Neuronal stem cell (in vitro differentiated cells): ENCODE measurements around the gene SLC25A43.

ENCODE experiments used
- DNase-seq: peaks from one replicate; pipeline ENCODE4 v3.0.0-alpha.2; 2013; ENCODE audit warnings: low spot score
- H2AFZ ChIP-seq: one replicate; pipeline ENCODE4 v1.6.1; 2013; ENCODE audit warnings: mild to moderate bottlenecking, low read length, inconsistent platforms
- H2AK5ac ChIP-seq: 2 replicates; pipeline ENCODE4 v1.6.1; 2013; ENCODE audit warnings: low read depth, mild to moderate bottlenecking, inconsistent platforms, low read length, moderate library complexity, mixed read lengths
- H2BK120ac ChIP-seq: 2 replicates; pipeline ENCODE4 v1.6.1; 2013; ENCODE audit warnings: low read depth, mild to moderate bottlenecking, inconsistent platforms, low read length, moderate library complexity, mixed read lengths
- H2BK12ac ChIP-seq: one replicate; pipeline ENCODE4 v1.6.1; 2013; ENCODE audit warnings: low read length, inconsistent platforms
- H2BK15ac ChIP-seq: 2 replicates; pipeline ENCODE4 v1.6.1; 2013; ENCODE audit warnings: mild to moderate bottlenecking, low read length, inconsistent platforms, mixed read lengths
- H2BK5ac ChIP-seq: one replicate; pipeline ENCODE4 v1.6.1; 2013; ENCODE audit warnings: inconsistent platforms, mild to moderate bottlenecking, low read length, moderate library complexity
- H3K14ac ChIP-seq: one replicate; pipeline ENCODE4 v1.6.1; 2013; ENCODE audit warnings: low read length, inconsistent platforms
- H3K18ac ChIP-seq: 2 replicates; pipeline ENCODE4 v1.6.1; 2013; ENCODE audit warnings: low read length, inconsistent platforms
- H3K23ac ChIP-seq: 2 replicates; pipeline ENCODE4 v1.6.1; 2013; ENCODE audit warnings: low read depth, mild to moderate bottlenecking, mixed read lengths, low read length, inconsistent platforms; ENCODE audit not compliant: poor library complexity
- H3K27ac ChIP-seq: replicated peaks from 3 replicates; pipeline ENCODE4 v1.5.1; 2013; ENCODE audit warnings: low read length, inconsistent platforms
- H3K27me3 ChIP-seq, 3 experiments: 2 replicates each; pipeline ENCODE4 v1.6.1; 2013; ENCODE audit warnings: low read length in 3 of 3, mild to moderate bottlenecking in 2 of 3, inconsistent platforms in 1 of 3, low read depth in 1 of 3, mixed read lengths in 1 of 3, moderate library complexity in 1 of 3; ENCODE audit not compliant: control insufficient read depth in 3 of 3, insufficient read depth in 3 of 3
- H3K36me3 ChIP-seq, 2 donors: replicated peaks in 1 of 2; 2 replicates each; pipeline ENCODE4 v1.6.1; 2013; ENCODE audit warnings: low read length in 2 of 2; ENCODE audit not compliant: control insufficient read depth in 2 of 2, insufficient read depth in 2 of 2
- H3K4ac ChIP-seq: 2 replicates; pipeline ENCODE4 v1.6.1; 2013; ENCODE audit warnings: inconsistent platforms, mild to moderate bottlenecking, low read length, moderate library complexity
- H3K4me1 ChIP-seq, 2 donors: 1 replicate in 1 of 2; 2 replicates in 1 of 2; pipeline ENCODE4 v1.6.1; 2013; ENCODE audit warnings: low read length in 2 of 2, low read depth in 1 of 2; ENCODE audit not compliant: control insufficient read depth in 2 of 2, insufficient read depth in 1 of 2
- H3K4me2 ChIP-seq: one replicate; pipeline ENCODE4 v1.6.1; 2013; ENCODE audit warnings: mild to moderate bottlenecking, low read length, inconsistent platforms; ENCODE audit not compliant: insufficient read depth, poor library complexity, severe bottlenecking
- H3K4me3 ChIP-seq, 2 donors: 2 replicates each; pipeline ENCODE4 v1.5.1; 2013; ENCODE audit warnings: low read length in 2 of 2, mild to moderate bottlenecking in 2 of 2, inconsistent platforms in 1 of 2, moderate library complexity in 1 of 2
- H3K79me1 ChIP-seq: one replicate; pipeline ENCODE4 v1.6.1; 2013; ENCODE audit warnings: low read depth, mild to moderate bottlenecking, inconsistent platforms, low read length, moderate library complexity
- H3K9ac ChIP-seq: one replicate; pipeline ENCODE4 v1.6.1; 2013; ENCODE audit warnings: mild to moderate bottlenecking, low read depth, low read length, inconsistent platforms; ENCODE audit not compliant: poor library complexity
- H3K9me3 ChIP-seq, 2 donors: replicated peaks in 1 of 2; 2 replicates each; pipeline versions ENCODE3 to v1.6.1; 2013; ENCODE audit warnings: low read length in 2 of 2, mild to moderate bottlenecking in 2 of 2, inconsistent platforms in 1 of 2, low read depth in 1 of 2, mixed read lengths in 1 of 2, moderate library complexity in 1 of 2; ENCODE audit not compliant: control insufficient read depth in 2 of 2, insufficient read depth in 1 of 2
- H4K8ac ChIP-seq: one replicate; pipeline ENCODE4 v1.6.1; 2013; ENCODE audit warnings: low read depth, mild to moderate bottlenecking, inconsistent platforms, low read length, moderate library complexity
- H4K91ac ChIP-seq: one replicate; pipeline ENCODE4 v1.6.1; 2013; ENCODE audit warnings: low read length, low read depth, mild to moderate bottlenecking, inconsistent platforms; ENCODE audit not compliant: poor library complexity
- WGBS, 2 donors: extraction: QIAGEN DNeasy Blood & Tissue Kit; methylation state at CpG; one replicate each; pipeline ENCODE4 v1.1.7; 2013; ENCODE audit warnings: missing lambda C conversion rate in 2 of 2, mixed read lengths in 1 of 2; ENCODE audit not compliant: insufficient read length in 2 of 2, insufficient replicate concordance in 1 of 2; ENCODE audit errors: extremely low coverage in 2 of 2; 5-methylcytosine and 5-hydroxymethylcytosine counted together

SLC25A43 gene

GRCh38 chrX:119474615-119475388, 75.7 kb downstream of the SLC25A43 start:
- no peak overlapping the region for H3K4me3 ChIP-seq
- H3K36me3 ChIP-seq = peaks cover 9 to 16% of the 10 kb centered on the region in 2 donors
- H3K23ac ChIP-seq = no peak overlapping the region
- no peak overlapping the region for H3K18ac ChIP-seq
- no peak overlapping the region for H3K9ac ChIP-seq
- H2AFZ ChIP-seq = no peak overlapping the region
- no peak overlapping the region for H4K91ac ChIP-seq
- no peaks in the 10 kb centered on the region for H3K27me3 ChIP-seq
- WGBS, 2 donors = no CpG with 5 or more reads among the region's 23 CpGs
- no peak overlapping the region for H3K14ac ChIP-seq
- H3K4me2 ChIP-seq = no peak overlapping the region
- no peaks in the 10 kb centered on the region for H3K79me1 ChIP-seq
- H2BK5ac ChIP-seq = no peak overlapping the region
- DNase-seq = no peak
- H3K9me3 ChIP-seq = no peaks in the 10 kb centered on the region
- no peak overlapping the region for H3K4ac ChIP-seq
- no peak overlapping the region for H2BK12ac ChIP-seq
- no peak overlapping the region for H2AK5ac ChIP-seq
- no peak overlapping the region for H2BK15ac ChIP-seq
- no peak overlapping the region for H4K8ac ChIP-seq
- H3K27ac ChIP-seq = no peak overlapping the region
- H3K4me1 ChIP-seq = no peaks in the 10 kb centered on the region
- H2BK120ac ChIP-seq = no peak overlapping the region

DNA sequence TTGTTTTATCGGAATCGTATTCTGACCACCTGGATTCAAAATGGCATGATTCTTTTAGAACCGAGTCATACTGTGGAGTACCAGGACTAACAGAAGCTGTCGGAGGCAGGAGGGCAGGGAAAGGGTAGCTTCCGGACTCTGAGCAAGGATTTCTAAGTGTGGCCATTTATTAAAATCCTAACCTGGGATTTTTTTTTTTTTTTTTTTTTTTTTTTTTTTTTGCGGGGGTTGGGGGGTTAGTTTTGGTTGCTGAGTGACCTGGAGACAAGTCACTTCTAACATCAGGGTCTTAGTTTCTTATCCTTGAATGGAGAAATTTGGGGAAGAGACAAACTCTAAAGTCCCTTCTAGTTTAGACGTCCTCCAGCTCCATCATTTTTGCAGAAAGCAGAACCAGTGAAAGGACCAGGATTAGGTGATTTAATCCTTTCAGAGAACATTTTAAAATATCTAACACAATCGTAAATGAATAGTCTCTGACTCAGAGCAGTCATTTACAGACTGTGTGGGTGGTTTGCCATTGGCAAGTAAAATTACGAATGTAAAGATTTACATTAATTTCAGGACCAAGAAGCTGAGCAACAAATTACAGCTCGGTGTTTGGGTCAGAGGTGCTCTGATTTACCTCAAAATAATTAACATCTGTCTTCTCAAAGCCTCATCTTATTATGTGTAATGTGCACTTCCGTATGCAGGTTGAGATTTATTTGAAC, 76.4 kb downstream of the SLC25A43 start:
- Histone ChIP-seq H3K4ac (no peak overlapping the region), H2BK120ac (no peak overlapping the region), H4K91ac (no peak overlapping the region), H3K27ac (no peak overlapping the region), H3K9me3 (no peaks in the 10 kb centered on the region), H3K27me3 (no peaks in the 10 kb centered on the region), H3K4me1 (no peaks in the 10 kb centered on the region), H2BK5ac (no peak overlapping the region), H2AFZ (no peak overlapping the region), H3K4me3 (no peak overlapping the region), H2BK12ac (no peak overlapping the region), H3K36me3 (peaks cover 5 to 9% of the 10 kb centered on the region in 2 donors), H3K4me2 (no peak overlapping the region), H2AK5ac (no peak overlapping the region), H3K14ac (no peak overlapping the region), H3K18ac (no peak overlapping the region), H2BK15ac (no peak overlapping the region), H4K8ac (no peak overlapping the region), H3K23ac (no peak overlapping the region), H3K9ac (no peak overlapping the region), H3K79me1 (no peaks in the 10 kb centered on the region)
- no peak for DNase-seq
- WGBS, 2 donors = no CpG with 5 or more reads among the region's 11 CpGs

- H3K27ac ChIP-seq = no peak overlapping the region
- no peak overlapping the region for H2AK5ac ChIP-seq
- H3K4ac ChIP-seq = no peak overlapping the region
- H3K27me3 ChIP-seq = peaks cover 0 to under 1% (median 0%) of the 10 kb centered on the region in 3 experiments
- no peak overlapping the region for H2BK5ac ChIP-seq
- no peak overlapping the region for H2BK15ac ChIP-seq
- no peak overlapping the region for H2BK12ac ChIP-seq
- H3K79me1 ChIP-seq = no peaks in the 10 kb centered on the region
- no peak overlapping the region for H2AFZ ChIP-seq
- no peak overlapping the region for H3K9ac ChIP-seq
- no peak overlapping the region for H3K4me2 ChIP-seq
- H3K9me3 ChIP-seq = no peaks in the 10 kb centered on the region
- no peaks in the 10 kb centered on the region for H3K4me1 ChIP-seq
- no peak overlapping the region for H4K91ac ChIP-seq
- H3K18ac ChIP-seq = no peak overlapping the region
- no peak overlapping the region for H3K23ac ChIP-seq
- H3K4me3 ChIP-seq = no peak overlapping the region
- no peak overlapping the region for H4K8ac ChIP-seq
- no peak overlapping the region for H3K14ac ChIP-seq
- no peak overlapping the region for H2BK120ac ChIP-seq
- WGBS, 2 donors = no CpG with 5 or more reads among the region's 3 CpGs
- H3K36me3 ChIP-seq = no peaks in the 10 kb centered on the region
- no peak for DNase-seq
Measured at GRCh38 chrX:119477812-119478232, 78.7 kb downstream of the SLC25A43 start.

- H3K36me3 ChIP-seq = no peaks in the 10 kb centered on the region
- no peaks in the 10 kb centered on the region for H3K79me1 ChIP-seq
- no peak for DNase-seq
- H3K9me3 ChIP-seq = no peaks in the 10 kb centered on the region
- no peaks in the 10 kb centered on the region for H3K4me1 ChIP-seq
- H2BK12ac ChIP-seq = no peak overlapping the region
- H3K4ac ChIP-seq = no peak overlapping the region
- no peak overlapping the region for H2BK120ac ChIP-seq
- no peak overlapping the region for H3K14ac ChIP-seq
- no peak overlapping the region for H2BK5ac ChIP-seq
- H3K4me3 ChIP-seq = no peak overlapping the region
- no peak overlapping the region for H4K91ac ChIP-seq
- peaks cover 0 to 5% (median 4%) of the 10 kb centered on the region in 3 experiments for H3K27me3 ChIP-seq
- no peak overlapping the region for H3K9ac ChIP-seq
- H3K4me2 ChIP-seq = no peak overlapping the region
- no peak overlapping the region for H3K27ac ChIP-seq
- no peak overlapping the region for H2AK5ac ChIP-seq
- no peak overlapping the region for H4K8ac ChIP-seq
- no peak overlapping the region for H2BK15ac ChIP-seq
- no peak overlapping the region for H3K23ac ChIP-seq
- no peak overlapping the region for H3K18ac ChIP-seq
- no CpG with 5 or more reads among the region's 4 CpGs for WGBS, 2 donors
- H2AFZ ChIP-seq = no peak overlapping the region
Measured at GRCh38 chrX:119478504-119478903, 79.4 kb downstream of the SLC25A43 start.
